HEK293 (cell line): Measurements from ENCODE around the gene PTGIS.

Experiments used
- CTCF ChIA-PET: fragments of 350-600 bp; formaldehyde crosslinking; extraction: SDS; loops from one replicate; lab custom pipeline; 2021; ENCODE audit warnings: antibody characterized with exemption; lab: Yijun Ruan, JAX
- POLR2A ChIA-PET: fragments of 300-600 bp; formaldehyde crosslinking; extraction: SDS; loops from one replicate; lab custom pipeline; 2020; ENCODE audit warnings: antibody characterized with exemption, inconsistent platforms; lab: Yijun Ruan, JAX
- H3K27ac ChIP-seq: fragments of 200-500 bp; sonication (Bioruptor generic); 2 replicates; pipeline ENCODE4 v1.5.1; 2014; ENCODE audit warnings: low read depth, low read length, control low read depth, inconsistent platforms; ENCODE audit errors: extremely low read depth
- H3K36me3 ChIP-seq, 2 experiments: fragments of 200-500 bp in 1 of 2; sonication (Bioruptor generic) in 1 of 2; 1 replicate in 1 of 2; 2 replicates in 1 of 2; pipeline ENCODE4 v1.5.1; 2014 to 2017; ENCODE audit warnings: inconsistent platforms in 2 of 2, low read length in 2 of 2; ENCODE audit not compliant: control insufficient read depth in 2 of 2, insufficient read depth in 1 of 2
- H3K4me1 ChIP-seq: fragments of 200-500 bp; sonication (Bioruptor generic); 2 replicates; pipeline ENCODE4 v1.5.1; 2014; ENCODE audit warnings: mild to moderate bottlenecking, low read length, inconsistent platforms; ENCODE audit not compliant: control insufficient read depth, insufficient read depth
- H3K4me3 ChIP-seq: 2 replicates; pipeline ENCODE4 v1.5.1; 2011; ENCODE audit warnings: low read depth, mild to moderate bottlenecking, control low read depth, low read length, moderate library complexity
- H3K9me3 ChIP-seq: fragments of 200-500 bp; sonication (Bioruptor generic); 2 replicates; pipeline ENCODE4 v1.5.1; 2014; ENCODE audit warnings: low read depth, low read length, inconsistent platforms; ENCODE audit not compliant: control insufficient read depth, insufficient read depth
- GLI4 ChIP-seq: fragments of 450-650 bp; formaldehyde crosslinking; IDR thresholded peaks from 2 replicates; pipeline ENCODE4 v1.5.1; 2016; ENCODE audit warnings: missing biosample characterization, missing genetic modification characterization
- MYNN ChIP-seq: fragments of 450-650 bp; formaldehyde crosslinking; IDR thresholded peaks from 2 replicates; pipeline ENCODE4 v1.5.1; 2016; ENCODE audit warnings: missing biosample characterization, missing genetic modification characterization, borderline replicate concordance
- PBX3 ChIP-seq: sonication (generic); formaldehyde crosslinking; IDR thresholded peaks from 2 replicates; pipeline ENCODE4 v1.8.1; 2022; ENCODE audit warnings: mild to moderate bottlenecking, moderate library complexity, missing genetic modification reagents
- SP7 ChIP-seq: fragments of 450-650 bp; formaldehyde crosslinking; IDR thresholded peaks from 2 replicates; pipeline ENCODE4 v1.5.1; 2016; ENCODE audit warnings: missing biosample characterization, missing genetic modification characterization
- TCF7L2 ChIP-seq: IDR thresholded peaks from 2 replicates; pipeline ENCODE4 v1.6.1; 2011; ENCODE audit warnings: low read depth, mild to moderate bottlenecking, inconsistent platforms, low read length, moderate library complexity, borderline replicate concordance
- YY1 ChIP-seq: fragments of 450-650 bp; formaldehyde crosslinking; IDR thresholded peaks from 2 replicates; pipeline ENCODE4 v1.5.1; 2018; ENCODE audit warnings: missing biosample characterization, missing genetic modification characterization
- ZBTB48 ChIP-seq: fragments of 450-650 bp; formaldehyde crosslinking; IDR thresholded peaks from 2 replicates; pipeline ENCODE4 v1.5.1; 2016; ENCODE audit warnings: missing biosample characterization, missing genetic modification characterization
- ZEB2 ChIP-seq: fragments of 450-650 bp; formaldehyde crosslinking; IDR thresholded peaks from 2 replicates; pipeline ENCODE4 v1.5.1; 2016; ENCODE audit warnings: missing biosample characterization, missing genetic modification characterization
- ZNF19 ChIP-seq: fragments of 450-650 bp; formaldehyde crosslinking; IDR thresholded peaks from 2 replicates; pipeline ENCODE4; 2016; ENCODE audit warnings: missing biosample characterization, missing genetic modification characterization, low read depth
- ZNF211 ChIP-seq: fragments of 450-650 bp; formaldehyde crosslinking; IDR thresholded peaks from 2 replicates; pipeline ENCODE4 v1.5.1; 2016; ENCODE audit warnings: low read depth, missing biosample characterization, missing genetic modification characterization
- ZNF341 ChIP-seq: fragments of 450-650 bp; formaldehyde crosslinking; IDR thresholded peaks from 2 replicates; pipeline ENCODE4; 2016; ENCODE audit warnings: low read depth, missing biosample characterization, missing genetic modification characterization
- ZNF350 ChIP-seq: fragments of 450-650 bp; formaldehyde crosslinking; IDR thresholded peaks from 2 replicates; pipeline ENCODE4 v1.5.0; 2017; ENCODE audit warnings: missing biosample characterization, mild to moderate bottlenecking, missing genetic modification characterization
- ZNF449 ChIP-seq: fragments of 450-650 bp; formaldehyde crosslinking; IDR thresholded peaks from 2 replicates; pipeline ENCODE4 v1.5.1; 2017; ENCODE audit warnings: missing biosample characterization, mild to moderate bottlenecking, missing genetic modification characterization, moderate library complexity
- ZNF501 ChIP-seq: fragments of 450-650 bp; formaldehyde crosslinking; IDR thresholded peaks from 2 replicates; pipeline ENCODE4 v1.5.1; 2016; ENCODE audit warnings: missing biosample characterization, missing genetic modification characterization
- ZNF561 ChIP-seq: fragments of 450-650 bp; IDR thresholded peaks from 2 replicates; pipeline ENCODE4 v1.5.1; 2018; ENCODE audit warnings: missing biosample characterization, missing genetic modification characterization, borderline replicate concordance
- ZNF623 ChIP-seq: fragments of 450-650 bp; formaldehyde crosslinking; IDR thresholded peaks from 2 replicates; pipeline ENCODE4 v1.5.1; 2016; ENCODE audit warnings: missing biosample characterization, missing genetic modification characterization
- ZNF658 ChIP-seq: fragments of 450-650 bp; formaldehyde crosslinking; IDR thresholded peaks from 2 replicates; pipeline ENCODE4; 2016; ENCODE audit warnings: missing biosample characterization, missing genetic modification characterization
- ZNF837 ChIP-seq: fragments of 450-650 bp; formaldehyde crosslinking; IDR thresholded peaks from 2 replicates; pipeline ENCODE4 v1.5.1; 2016; ENCODE audit warnings: missing biosample characterization, missing genetic modification characterization
- ZNF843 ChIP-seq: fragments of 450-650 bp; formaldehyde crosslinking; IDR thresholded peaks from 2 replicates; pipeline ENCODE4 v1.5.1; 2016; ENCODE audit warnings: missing biosample characterization, missing genetic modification characterization
- ZXDB ChIP-seq: fragments of 450-650 bp; formaldehyde crosslinking; IDR thresholded peaks from 2 replicates; pipeline ENCODE4 v1.5.1; 2016; ENCODE audit warnings: missing biosample characterization, missing genetic modification characterization

PTGIS gene

GRCh38 chr20:49575551-49576060 is 7.7 kb upstream of the PTGIS start:
- no peak overlapping the region for H3K27ac ChIP-seq
- no peak for TF ChIP-seq ZEB2 (tag by site-specific recombination)
- no peak for TF ChIP-seq ZNF658 (tag by site-specific recombination)
- no peak for TF ChIP-seq MYNN (tag by site-specific recombination)
- TF ChIP-seq ZNF19 (tag by site-specific recombination), result no peak
- TF ChIP-seq GLI4 (tag by site-specific recombination), result no peak
- no peak for TF ChIP-seq ZNF843 (tag by site-specific recombination)
- TF ChIP-seq ZNF623 (tag by site-specific recombination), result no peak
- no peaks in the 10 kb centered on the region for H3K4me1 ChIP-seq
- no peak overlapping the region for H3K4me3 ChIP-seq
- H3K36me3 ChIP-seq, result no peaks in the 10 kb centered on the region
- POLR2A ChIA-PET, result no interaction called here
- CTCF ChIA-PET, result interaction anchor here (0.7 to 2.6 kb wide), 2 partner anchors 34 to 84 kb away, joined by 3 to 9 read pairs; no protein-coding TSS in a partner anchor
- H3K9me3 ChIP-seq, result no peaks in the 10 kb centered on the region

- Histone ChIP-seq H3K36me3 (no peaks in the 10 kb centered on the region), H3K4me1 (no peaks in the 10 kb centered on the region), H3K9me3 (no peaks in the 10 kb centered on the region), H3K27ac (no peak overlapping the region), H3K4me3 (no peak overlapping the region)
- TF ChIP-seq ZNF449 (no peak), SP7 (no peak), YY1 (no peak), ZNF501 (tag by site-specific recombination) (no peak), TCF7L2 (no peak), ZNF350 (no peak), ZNF211 (no peak), ZXDB (tag by site-specific recombination) (no peak), ZBTB48 (tag by site-specific recombination) (no peak)
- ChIA-PET POLR2A (no interaction called here), CTCF (no interaction called here)
Measured at GRCh38 chr20:49573900-49574416, 6.0 kb upstream of the PTGIS start.

GRCh38 chr20:49572857-49573256 is 4.9 kb upstream of the PTGIS start:
- ChIA-PET POLR2A (no interaction called here), CTCF (interaction anchor here (1.4 kb wide), 1 partner anchor 36 kb away, joined by 5 read pairs; no protein-coding TSS in a partner anchor)
- H3K36me3 ChIP-seq, result no peaks in the 10 kb centered on the region
- no peak overlapping the region for H3K4me3 ChIP-seq
- H3K27ac ChIP-seq, result no peak overlapping the region
- H3K4me1 ChIP-seq, result no peaks in the 10 kb centered on the region
- TF ChIP-seq PBX3 (CRISPR knock-in tag) (no peak), ZNF561 (tag by site-specific recombination) (no peak), ZNF837 (tag by site-specific recombination) (no peak), ZEB2 (tag by site-specific recombination) (no peak), ZNF341 (no peak)
- H3K9me3 ChIP-seq, result no peaks in the 10 kb centered on the region
